GM12801 (cell line): ENCODE results near the gene COL23A1.

Experiments
- TF ChIP-seq, protein P1 (sequence below): IDR thresholded peaks from one replicate; pipeline ENCODE4 v1.5.1; 2011; ENCODE audit warnings: control low read depth; ENCODE audit not compliant: insufficient read length; ENCODE audit errors: extremely low read depth

The COL23A1 gene

DNA sequence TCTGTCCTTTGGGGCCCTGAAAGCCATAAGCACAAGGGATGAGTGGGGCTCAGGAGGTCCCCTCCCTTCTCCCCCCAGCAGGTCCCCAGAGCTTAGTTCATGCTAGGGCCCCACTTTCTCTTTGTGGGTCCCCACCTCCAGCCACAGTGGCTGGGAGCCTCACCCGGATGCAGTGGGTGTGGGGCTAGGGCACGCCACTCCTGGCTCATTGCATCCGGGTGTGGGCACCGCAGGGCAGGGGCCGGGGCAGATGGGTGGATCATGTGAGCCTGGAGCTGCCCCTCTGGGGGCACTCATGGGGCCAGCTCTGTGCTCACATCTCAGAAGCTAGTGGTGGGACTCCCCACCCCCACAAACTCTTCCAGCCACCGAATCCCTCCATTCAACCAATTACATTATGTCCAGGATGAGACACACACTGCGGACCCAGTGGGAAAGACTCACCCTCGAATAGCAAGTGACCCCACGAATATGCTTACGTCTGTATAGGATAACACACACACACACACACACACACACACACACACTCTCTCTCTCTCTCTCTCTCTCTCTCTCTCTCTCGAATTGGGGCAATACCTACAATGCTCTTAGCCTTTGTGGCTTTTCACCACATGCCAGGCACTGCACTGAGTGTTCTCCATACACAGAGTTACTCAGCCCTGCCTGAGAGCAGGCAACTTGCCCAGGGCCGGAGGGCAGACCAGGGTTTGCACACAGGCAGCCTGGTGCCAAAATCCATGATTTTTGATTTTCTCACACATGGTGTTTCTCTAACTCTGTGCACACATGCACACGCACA is 340.8 kb downstream of the COL23A1 start:
- TF ChIP-seq, protein P1, sequence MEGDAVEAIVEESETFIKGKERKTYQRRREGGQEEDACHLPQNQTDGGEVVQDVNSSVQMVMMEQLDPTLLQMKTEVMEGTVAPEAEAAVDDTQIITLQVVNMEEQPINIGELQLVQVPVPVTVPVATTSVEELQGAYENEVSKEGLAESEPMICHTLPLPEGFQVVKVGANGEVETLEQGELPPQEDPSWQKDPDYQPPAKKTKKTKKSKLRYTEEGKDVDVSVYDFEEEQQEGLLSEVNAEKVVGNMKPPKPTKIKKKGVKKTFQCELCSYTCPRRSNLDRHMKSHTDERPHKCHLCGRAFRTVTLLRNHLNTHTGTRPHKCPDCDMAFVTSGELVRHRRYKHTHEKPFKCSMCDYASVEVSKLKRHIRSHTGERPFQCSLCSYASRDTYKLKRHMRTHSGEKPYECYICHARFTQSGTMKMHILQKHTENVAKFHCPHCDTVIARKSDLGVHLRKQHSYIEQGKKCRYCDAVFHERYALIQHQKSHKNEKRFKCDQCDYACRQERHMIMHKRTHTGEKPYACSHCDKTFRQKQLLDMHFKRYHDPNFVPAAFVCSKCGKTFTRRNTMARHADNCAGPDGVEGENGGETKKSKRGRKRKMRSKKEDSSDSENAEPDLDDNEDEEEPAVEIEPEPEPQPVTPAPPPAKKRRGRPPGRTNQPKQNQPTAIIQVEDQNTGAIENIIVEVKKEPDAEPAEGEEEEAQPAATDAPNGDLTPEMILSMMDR, result no peak

DNA sequence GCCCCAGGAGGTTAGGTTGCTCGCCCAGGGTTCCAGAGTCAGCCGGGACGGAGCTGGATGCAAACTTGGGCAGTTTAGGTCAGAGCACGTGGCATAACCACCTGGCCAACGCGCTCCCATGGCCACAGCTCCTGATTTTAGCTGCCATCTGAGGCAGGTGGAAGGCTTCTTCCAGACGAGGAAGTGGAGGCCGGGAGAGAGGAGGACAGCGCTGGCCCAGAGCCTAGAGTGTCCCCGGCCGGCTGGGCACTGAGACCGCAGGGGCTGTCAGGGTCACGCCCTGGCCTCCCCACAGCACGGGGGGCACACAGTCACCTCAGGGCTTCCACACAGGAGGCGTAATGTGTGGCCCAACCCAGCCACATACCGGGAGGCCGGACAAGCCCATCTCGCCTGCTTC is 341.4 kb downstream of the COL23A1 start:
- TF ChIP-seq, protein P1, result no peak

DNA sequence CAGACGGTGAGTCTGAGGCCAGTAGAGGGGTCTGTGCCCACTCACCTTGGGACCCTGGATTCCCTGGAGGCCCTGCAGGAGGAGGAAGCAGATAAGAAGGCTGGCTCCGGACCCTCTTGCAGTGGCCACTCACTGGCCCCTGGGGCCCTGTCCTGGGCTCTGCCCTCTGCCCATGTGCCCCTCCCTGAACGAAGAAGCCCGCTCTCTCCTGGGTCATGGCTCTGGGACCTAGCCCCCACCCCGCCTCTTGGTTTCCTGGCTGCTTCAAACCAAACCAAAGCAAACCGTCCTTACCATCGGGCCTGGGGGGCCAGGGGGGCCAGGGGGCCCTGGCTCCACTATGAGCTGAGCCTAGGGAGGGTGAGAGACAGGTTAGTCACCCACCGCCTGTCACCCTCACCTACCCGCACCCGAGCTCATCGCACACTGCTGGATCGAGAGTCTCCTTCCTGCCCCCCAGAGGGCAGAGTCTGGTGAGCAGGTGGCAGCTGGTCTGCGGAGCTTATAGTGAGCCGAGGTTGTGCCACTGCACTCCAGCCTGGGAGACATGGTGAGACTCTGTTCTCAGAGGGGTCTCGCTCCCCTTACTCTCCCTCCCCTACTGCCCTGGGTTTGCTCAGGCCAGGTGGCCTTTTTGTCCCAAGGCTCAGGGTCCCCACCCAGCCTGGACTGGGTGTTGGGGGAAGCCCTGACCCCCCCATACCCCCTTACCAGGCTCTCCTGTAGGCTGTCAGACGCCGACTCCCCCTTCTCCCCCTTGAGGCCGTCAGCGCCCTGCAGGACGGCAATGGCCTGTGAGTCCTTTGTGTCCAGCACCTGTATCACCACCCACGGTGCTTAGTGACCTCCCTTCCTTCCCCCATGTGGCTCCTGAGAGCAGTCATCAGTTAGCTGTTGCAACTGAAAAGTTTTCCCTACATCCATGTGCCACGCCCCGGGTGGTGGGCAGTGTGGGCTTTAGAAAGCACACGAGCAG is 342.4 kb downstream of the COL23A1 start:
- TF ChIP-seq, protein P1, result no peak

DNA sequence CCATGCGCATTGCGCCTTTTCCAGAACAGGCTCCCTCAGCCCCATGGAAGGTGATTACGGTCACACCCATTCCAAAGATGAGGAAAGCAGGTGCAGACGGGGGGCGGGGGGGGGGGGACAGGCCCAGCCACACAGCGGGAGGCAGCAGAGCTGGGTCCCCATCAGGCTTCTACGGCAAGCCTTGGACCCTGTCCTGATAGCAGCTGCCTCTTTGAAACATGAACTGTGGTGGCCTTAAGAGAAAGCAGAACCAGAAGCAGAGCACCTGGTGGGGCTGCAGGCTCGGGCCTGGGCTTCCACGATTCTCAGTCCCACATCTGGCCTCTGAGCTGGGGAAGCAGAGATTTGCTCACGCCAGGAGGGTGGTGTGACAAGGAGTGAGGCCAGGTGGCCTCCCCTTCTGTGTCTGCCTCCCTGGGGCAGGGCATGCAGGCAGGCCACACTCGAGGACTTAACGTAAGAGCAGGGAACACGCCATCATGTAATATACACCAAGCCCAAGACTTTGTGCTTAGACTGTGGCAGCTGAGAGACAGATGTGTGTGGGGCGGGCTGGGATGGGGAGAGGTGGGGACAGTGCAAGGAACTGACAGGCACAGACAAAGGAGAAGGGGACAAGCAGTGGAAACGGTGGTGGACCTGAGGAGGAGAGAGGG is 343.4 kb downstream of the COL23A1 start:
- TF ChIP-seq, protein P1, result no peak

DNA sequence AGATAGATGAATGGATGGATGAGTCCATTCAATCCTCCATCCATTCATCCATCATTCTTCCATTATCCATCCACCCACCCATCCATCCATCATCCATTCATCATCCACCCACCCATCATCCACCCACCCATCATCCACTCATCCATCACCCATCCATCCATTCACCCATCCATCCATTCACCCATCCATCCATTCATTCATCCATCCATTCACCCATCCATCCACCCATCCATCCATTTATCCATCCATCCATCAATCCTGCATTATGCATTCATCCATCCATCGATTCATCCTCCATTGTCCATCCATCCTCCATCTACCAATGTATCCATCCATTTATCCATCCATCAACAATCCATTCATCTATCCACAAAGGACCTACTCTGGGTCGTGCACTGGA is 344.8 kb downstream of the COL23A1 start:
- TF ChIP-seq, protein P1, result no peak

DNA sequence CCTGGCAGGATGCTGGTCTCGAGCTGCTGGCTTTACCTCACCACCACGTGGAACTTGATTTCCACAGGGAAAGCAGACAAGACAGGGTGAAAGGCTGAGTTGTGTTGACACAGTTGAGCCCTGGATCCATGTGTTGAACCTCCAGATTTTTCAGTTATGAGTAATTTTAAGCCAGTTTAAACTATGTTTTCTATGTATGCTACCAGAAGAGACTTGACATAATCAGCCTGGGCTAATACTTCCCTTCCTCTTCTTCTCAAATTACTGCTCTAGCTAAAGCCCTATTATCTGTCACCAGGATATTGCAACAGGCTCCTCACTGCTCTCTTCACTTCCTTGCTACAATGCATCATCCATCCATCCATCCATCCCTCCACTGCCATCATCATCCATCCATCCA is 345.6 kb downstream of the COL23A1 start:
- TF ChIP-seq, protein P1, result no peak

DNA sequence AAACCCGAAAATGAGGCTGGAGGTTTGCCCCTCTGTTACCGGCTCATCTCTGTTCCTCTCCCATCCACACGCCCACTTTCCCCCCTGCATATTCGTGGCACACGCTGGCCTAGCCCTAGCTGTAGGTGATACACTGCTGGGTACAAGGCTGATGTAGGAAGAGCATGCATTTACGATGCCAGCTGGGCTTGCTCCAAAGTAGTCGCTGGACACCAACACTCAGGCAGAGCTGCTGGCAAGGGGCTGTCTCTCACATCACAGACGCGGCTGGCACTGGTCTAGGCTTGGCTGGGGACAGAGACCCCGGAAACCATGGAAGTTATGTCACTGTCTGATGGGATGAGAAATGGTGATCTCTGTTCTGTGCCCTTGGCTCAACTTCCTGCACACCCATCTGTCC is 347.8 kb downstream of the COL23A1 start:
- TF ChIP-seq, protein P1, result no peak
